Body of pancreas (tissue), 4 donors: ENCODE measurements around the gene TEP1. TPM values are rescaled to one million over a fixed set of nuclear protein-coding genes. Genes with fewer than 3 reads are reported as not detected.

Experiments used
- ATAC-seq: fragments of 150-250 bp; one replicate; pipeline ENCODE4 v1.9.1; 2016
- DNase-seq, 4 donors: peaks; one replicate each; pipeline ENCODE4 v3.0.0-alpha.2; 2019
- H3K27ac ChIP-seq, 4 donors: fragments of 200-600 bp; sonication (generic); 1 replicate in 3 of 4; 2 replicates in 1 of 4; pipeline versions ENCODE4 v1.5.1 to v1.6.1; 2016 to 2019; ENCODE audit warnings: mild to moderate bottlenecking in 1 of 4, mixed read lengths in 1 of 4, moderate library complexity in 1 of 4
- H3K27me3 ChIP-seq, 2 donors: fragments of 200-600 bp; sonication (generic); one replicate each; pipeline ENCODE4 v1.6.0; 2016; ENCODE audit warnings: mild to moderate bottlenecking in 1 of 2
- H3K36me3 ChIP-seq, 2 donors: fragments of 200-600 bp; sonication (generic); replicated peaks in 1 of 2; 2 replicates each; pipeline ENCODE4 v1.5.1; 2016; ENCODE audit warnings: low read depth in 2 of 2; ENCODE audit not compliant: insufficient read depth in 1 of 2
- H3K4me1 ChIP-seq: fragments of 200-600 bp; sonication (generic); one replicate; pipeline ENCODE4 v1.6.0; 2016
- H3K4me3 ChIP-seq, 2 donors: fragments of 200-600 bp; sonication (generic); 1 replicate in 1 of 2; 2 replicates in 1 of 2; pipeline ENCODE4 v1.5.1; 2016 to 2019
- H3K9me3 ChIP-seq, 3 donors: fragments of 200-600 bp; sonication (generic); 1 replicate in 2 of 3; 2 replicates in 1 of 3; pipeline ENCODE4 v1.5.1; 2016
- CTCF ChIP-seq, 7 experiments: fragments of 450-650 bp in 4 of 7; fragments of 200-600 bp in 3 of 7; sonication (generic) in 3 of 7; IDR thresholded peaks; one replicate each; pipeline ENCODE4 v1.5.1; 2016 to 2019; ENCODE audit warnings: antibody characterized with exemption in 7 of 7
- POLR2A ChIP-seq, 3 donors: fragments of 450-650 bp; IDR thresholded peaks; one replicate each; pipeline ENCODE4 v1.6.1; 2016; ENCODE audit warnings: antibody characterized with exemption in 3 of 3, mild to moderate bottlenecking in 2 of 3
- WGBS, 2 donors: methylation state at CpG; one replicate each; pipeline ENCODE4 v1.1.5; 2017; 5-methylcytosine and 5-hydroxymethylcytosine counted together
- intact Hi-C: fragments of 100-400 bp; cut with DNase I; formaldehyde crosslinking; loops from one replicate; pipeline ENCODE4 v1.15.1; 2023
- total RNA-seq, 2 donors: library from RNA; depleted of rRNA; stranded (reverse); fragments of >200 nt; gene quantifications; one replicate each; pipeline ENCODE4 v1.1.0, GENCODE V29; 2016

TEP1 gene
- total RNA-seq, 2 donors from 2014 or later = 32.3 to 35.3 TPM

GRCh38 chr14:20424851-20425250 is 11.6 kb upstream of the TEP1 start:
- Histone ChIP-seq H3K27me3 (no peaks in the 10 kb centered on the region), H3K4me3 (no peak overlapping the region), H3K36me3 (no peaks in the 10 kb centered on the region), H3K9me3 (no peaks in the 10 kb centered on the region), H3K4me1 (no peaks in the 10 kb centered on the region), H3K27ac (no peak overlapping the region)
- DNase-seq (no peak), ATAC-seq (no peak)
- intact Hi-C loops = no loop called here
- WGBS, 2 donors = 17 to 19% methylated on average over 2 of the region's 2 CpGs
- TF ChIP-seq POLR2A (IDR thresholded peaks at IDR 0.05) (no peak), CTCF (IDR thresholded peaks at IDR 0.05) (no peak)

- no peaks in the 10 kb centered on the region for H3K27me3 ChIP-seq
- TF ChIP-seq CTCF (IDR thresholded peaks at IDR 0.05) (no peak), POLR2A (IDR thresholded peaks at IDR 0.05) (no peak)
- intact Hi-C loops = no loop called here
- peaks cover 12% of the 10 kb centered on the region for H3K4me1 ChIP-seq
- H3K4me3 ChIP-seq = no peak overlapping the region
- no peaks in the 10 kb centered on the region for H3K9me3 ChIP-seq
- 27 to 35% methylated on average over 2 of the region's 2 CpGs for WGBS, 2 donors
- ATAC-seq (no peak), DNase-seq (no peak)
- no peak overlapping the region for H3K27ac ChIP-seq
- no peaks in the 10 kb centered on the region for H3K36me3 ChIP-seq
Observed at GRCh38 chr14:20422886-20423285, 9.6 kb upstream of the TEP1 start.

- no peak for ATAC-seq
- intact Hi-C loops = no loop called here
- Histone ChIP-seq H3K4me1 (peaks cover 23% of the 10 kb centered on the region), H3K27me3 (no peaks in the 10 kb centered on the region), H3K27ac (no peak overlapping the region), H3K4me3 (no peak overlapping the region), H3K9me3 (no peaks in the 10 kb centered on the region), H3K36me3 (no peaks in the 10 kb centered on the region)
- no peak for DNase-seq
- whole genome bisulfite sequencing, 2 donors = 49 to 55% methylated on average over 2 of the region's 2 CpGs
- TF ChIP-seq CTCF (IDR thresholded peaks at IDR 0.05) = no peak
- TF ChIP-seq POLR2A (IDR thresholded peaks at IDR 0.05) = no peak
Observed at GRCh38 chr14:20421267-20421666, 8.0 kb upstream of the TEP1 start.

GRCh38 chr14:20419419-20419818 is 6.1 kb upstream of the TEP1 start:
- H3K36me3 ChIP-seq = no peaks in the 10 kb centered on the region
- peaks cover 26% of the 10 kb centered on the region for H3K4me1 ChIP-seq
- WGBS, 2 donors = 83 to 87% methylated on average over 1 of the region's 1 CpG
- TF ChIP-seq CTCF (IDR thresholded peaks at IDR 0.05) (no peak), POLR2A (IDR thresholded peaks at IDR 0.05) (no peak)
- no peak overlapping the region for H3K27ac ChIP-seq
- no peak overlapping the region for H3K4me3 ChIP-seq
- H3K27me3 ChIP-seq = no peaks in the 10 kb centered on the region
- ATAC-seq (no peak), DNase-seq (no peak)
- intact Hi-C loops = no loop called here
- no peaks in the 10 kb centered on the region for H3K9me3 ChIP-seq

GRCh38 chr14:20418501-20418909 is 5.2 kb upstream of the TEP1 start:
- no peak overlapping the region for H3K4me3 ChIP-seq
- H3K27me3 ChIP-seq = no peaks in the 10 kb centered on the region
- DNase-seq (peak in 3 of 4 donors; percentile 19 to 41 (median 19)), ATAC-seq (peak; percentile 51)
- 18 to 27% methylated on average over 2 of the region's 2 CpGs for WGBS, 2 donors
- intact Hi-C loops = no loop called here
- no peaks in the 10 kb centered on the region for H3K36me3 ChIP-seq
- peaks cover 32% of the 10 kb centered on the region for H3K4me1 ChIP-seq
- H3K9me3 ChIP-seq = no peaks in the 10 kb centered on the region
- H3K27ac ChIP-seq = peak overlapping the region in 1 of 4 donors; percentile 29
- no peak for TF ChIP-seq POLR2A (IDR thresholded peaks at IDR 0.05)
- TF ChIP-seq CTCF (IDR thresholded peaks at IDR 0.05) = no peak
